ACHN (cell line): ENCODE measurements around the gene ISX.
"Not testable (repeated sequence)": the region's sequence is repeated elsewhere in the genome, so short reads cannot be mapped to it uniquely, and the experiment has no call there.

Experiments
- DNase-seq: peaks from one replicate; pipeline ENCODE4 v3.0.0-alpha.2; 2015
- in situ Hi-C: cut with HindIII; loops from 2 replicates; pipeline ENCODE4 v1.10.0; 2017; ENCODE audit warnings: low sequenced_read_pairs, low pct_ligation_motif_present, low pct_unique_long_range_greater_than_20kb

ISX gene

GRCh38 chr22:35050038-35050437, 15.9 kb upstream of the ISX start:
- DNase-seq = not testable (repeated sequence)

GRCh38 chr22:35051013-35051535, 14.9 kb upstream of the ISX start:
- no peak for DNase-seq
- in situ Hi-C loops = no loop called here

More at GRCh38 chr22:35050038-35050437, 15.9 kb upstream of the ISX start:
- in situ Hi-C loops = not testable (repeated sequence)

- DNase-seq = no peak
- in situ Hi-C loops = no loop called here
Observed at GRCh38 chr22:35051791-35052190, 14.2 kb upstream of the ISX start.

GRCh38 chr22:35053060-35053835, 12.7 kb upstream of the ISX start:
- no peak for DNase-seq
- in situ Hi-C loops = no loop called here

- in situ Hi-C loops = no loop called here
- DNase-seq = no peak
Observed at GRCh38 chr22:35054064-35054463, 11.9 kb upstream of the ISX start.

- no peak for DNase-seq
- in situ Hi-C loops = no loop called here
Observed at GRCh38 chr22:35056486-35056885, 9.5 kb upstream of the ISX start.

DNA sequence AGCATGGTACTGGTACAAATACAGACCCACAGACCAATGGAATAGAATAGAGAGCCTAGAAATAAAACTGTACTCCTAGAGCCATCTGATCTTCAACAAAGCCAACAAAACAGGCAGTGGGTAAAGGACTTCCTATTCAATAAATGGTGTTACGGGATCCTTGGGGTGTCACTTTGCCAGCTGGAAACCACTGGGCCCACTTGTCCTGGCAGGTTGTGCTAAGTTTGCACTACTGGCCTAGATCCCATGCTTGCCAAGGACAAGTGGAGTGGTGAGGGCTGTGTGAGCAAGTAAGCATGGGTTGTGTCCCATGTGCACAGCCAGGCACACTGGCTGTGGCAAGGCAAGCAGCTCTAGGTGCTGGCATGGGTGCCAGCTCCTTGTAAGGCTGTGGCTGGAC, 8.8 kb upstream of the ISX start:
- in situ Hi-C loops = no loop called here
- no peak for DNase-seq

DNA sequence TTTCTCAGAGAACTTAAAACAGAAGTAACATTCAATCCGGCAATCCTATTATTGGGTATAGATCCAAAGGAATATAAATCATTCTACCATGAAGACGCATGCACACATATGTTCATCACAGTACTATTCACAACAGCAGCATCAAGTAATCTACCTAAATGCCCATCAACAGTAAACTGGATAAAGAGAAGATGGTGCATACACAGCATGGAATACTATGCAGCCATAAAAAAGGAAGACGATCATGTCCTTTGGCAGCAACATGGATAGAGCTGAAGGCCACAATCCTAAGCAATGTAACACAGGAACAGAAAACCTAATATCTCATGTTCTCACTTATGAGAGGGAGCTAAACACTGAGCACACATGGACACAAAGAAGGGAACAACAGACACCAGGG, 6.3 kb upstream of the ISX start:
- DNase-seq = no peak
- in situ Hi-C loops = no loop called here

DNA sequence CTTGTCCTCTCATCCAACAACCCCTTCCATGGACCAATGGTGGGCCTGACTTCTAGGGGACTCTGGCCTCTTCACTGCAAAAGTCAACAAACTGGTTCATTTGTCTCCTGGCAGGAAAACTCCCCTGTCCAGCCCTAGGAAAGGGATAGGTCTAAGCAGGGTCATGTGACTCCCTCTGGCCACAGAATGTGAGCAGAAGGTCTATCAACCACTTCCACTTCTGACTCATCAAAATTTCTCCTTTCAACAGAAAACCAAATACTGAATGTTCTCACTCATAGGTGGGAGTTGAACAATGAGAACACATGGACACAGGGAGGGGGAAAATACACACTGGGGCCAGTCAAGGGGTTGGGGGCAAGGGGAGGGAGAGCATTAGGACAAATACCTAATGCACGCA, 1.3 kb upstream of the ISX start:
- in situ Hi-C loops = no loop called here
- DNase-seq = peak; percentile 34

DNA sequence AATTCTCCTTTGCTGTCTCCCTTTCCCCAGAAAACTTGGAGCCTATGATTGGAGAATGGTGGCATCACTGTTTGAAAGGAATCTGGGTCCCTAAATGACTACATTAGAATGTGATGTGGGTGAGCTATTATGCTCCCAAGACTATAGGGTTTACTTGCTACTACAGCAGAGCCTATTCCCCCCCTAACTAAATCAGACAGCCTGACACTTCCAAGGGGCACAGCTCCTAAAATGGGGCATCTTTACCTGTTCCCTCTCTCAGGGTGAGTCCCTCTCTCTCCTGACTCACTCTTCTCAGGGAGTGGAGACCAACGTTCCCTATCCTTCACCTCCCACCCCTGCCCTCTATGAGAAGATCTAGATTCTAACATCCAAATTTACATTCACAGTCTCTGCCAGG, 775 bp upstream of the ISX start:
- in situ Hi-C loops = no loop called here

DNA sequence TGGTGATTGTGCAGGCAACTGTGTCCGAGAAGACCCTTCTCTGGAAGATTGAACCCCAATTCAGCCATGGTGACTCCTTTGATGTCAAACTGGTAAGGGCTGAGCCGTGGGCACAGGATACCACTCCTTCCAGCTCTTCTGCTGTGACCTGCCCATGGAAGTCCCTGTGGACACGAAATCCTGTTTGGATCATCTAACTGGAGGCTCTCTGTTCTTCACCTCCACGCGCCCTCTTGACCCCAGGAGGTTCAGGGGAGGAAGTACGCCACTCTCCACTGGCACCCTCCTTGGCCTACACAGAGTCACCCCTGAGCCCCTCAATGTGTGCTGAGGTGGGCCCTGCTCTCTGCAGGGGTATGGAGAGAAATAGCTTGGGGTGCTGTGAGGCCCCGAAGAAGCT, 810 bp downstream of the ISX start:
- in situ Hi-C loops = no loop called here
- no peak for DNase-seq

More for the DNA sequence above, 775 bp upstream of the ISX start:
- no peak for DNase-seq

GRCh38 chr22:35069541-35069940, 3.6 kb downstream of the ISX start:
- in situ Hi-C loops = no loop called here
- DNase-seq = no peak

GRCh38 chr22:35070451-35071093, 4.6 kb downstream of the ISX start:
- in situ Hi-C loops = no loop called here
- DNase-seq = no peak

DNA sequence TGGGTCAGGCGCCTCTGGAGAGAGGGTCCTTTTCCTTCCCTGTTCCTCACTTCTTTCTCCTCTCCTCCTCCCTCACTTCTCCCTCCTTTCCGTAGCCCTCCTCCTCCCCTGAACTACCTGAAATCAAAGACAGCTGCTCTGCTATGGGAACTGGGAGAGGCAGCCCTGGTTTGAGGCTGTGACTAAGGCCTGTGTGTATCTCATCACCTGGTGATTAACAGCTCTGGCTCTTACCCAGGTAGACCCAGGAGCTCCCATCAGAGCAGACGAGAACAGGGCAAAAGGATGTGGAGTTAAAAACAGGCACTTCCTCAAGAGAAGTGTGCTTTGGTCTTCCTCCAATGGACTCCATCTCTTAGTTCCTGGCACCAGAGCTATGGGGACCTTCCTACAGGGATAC, 5.8 kb downstream of the ISX start:
- DNase-seq = no peak
- in situ Hi-C loops = no loop called here

DNA sequence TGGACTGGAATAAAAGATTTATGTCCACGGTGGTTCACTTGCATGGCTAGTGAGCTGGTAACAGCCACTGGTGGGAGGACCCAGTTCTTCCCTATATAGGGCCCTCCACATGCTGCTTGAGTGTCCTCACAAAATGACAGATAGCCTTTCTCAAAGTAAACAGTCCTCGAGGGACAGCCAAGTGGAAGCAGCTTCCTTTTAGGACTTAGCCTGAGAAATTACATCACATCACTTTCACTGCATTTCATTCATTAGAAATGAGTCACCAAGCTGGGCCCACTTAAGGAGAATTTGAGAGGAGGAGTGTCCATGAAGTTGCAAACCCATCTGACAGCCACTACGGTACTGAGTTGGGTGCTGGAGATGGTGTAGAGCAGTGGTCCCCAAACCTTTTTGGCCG, 7.0 kb downstream of the ISX start:
- DNase-seq = peak; percentile 54
- in situ Hi-C loops = no loop called here

DNA sequence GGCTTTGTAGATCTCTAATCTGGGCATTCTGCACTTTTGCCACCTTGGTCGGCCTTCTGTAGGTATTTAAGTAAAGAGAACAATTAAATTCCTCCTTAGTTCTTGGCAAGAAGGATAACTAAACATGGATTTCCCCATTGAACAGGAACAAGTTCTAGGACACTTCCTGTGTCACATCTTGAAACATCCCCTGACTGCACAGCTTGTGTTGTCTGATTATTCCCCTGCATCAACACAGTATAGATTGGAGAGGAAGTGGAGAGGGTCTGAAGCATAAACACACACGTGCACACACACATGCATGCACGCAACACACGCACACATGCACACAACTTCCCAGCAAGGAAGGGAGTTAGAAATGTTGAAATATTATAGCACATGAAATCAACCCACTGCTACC, 8.6 kb downstream of the ISX start:
- DNase-seq = no peak

GRCh38 chr22:35076630-35077029, 10.7 kb downstream of the ISX start:
- no peak for DNase-seq
- in situ Hi-C loops = no loop called here

More for the DNA sequence above, 8.6 kb downstream of the ISX start:
- in situ Hi-C loops = no loop called here

DNA sequence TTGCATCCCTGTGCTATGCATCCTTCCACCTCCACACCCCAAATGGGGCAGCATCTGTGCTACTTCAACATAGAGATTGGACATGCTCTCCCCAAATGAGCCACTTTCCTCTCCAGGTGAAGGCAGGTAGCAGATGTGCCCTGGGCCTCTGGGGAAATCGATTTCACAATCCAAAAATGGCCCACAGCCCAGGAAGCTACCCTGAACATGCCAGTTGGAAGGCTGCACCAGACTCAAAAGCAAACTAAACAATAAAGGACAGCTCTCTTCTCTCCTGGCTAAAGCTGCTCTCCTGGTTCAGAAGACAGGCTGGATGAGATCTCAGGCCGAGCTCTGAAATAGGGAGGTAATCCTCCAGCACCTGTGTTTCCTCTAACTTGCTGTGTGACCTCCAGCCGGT, 19.7 kb downstream of the ISX start:
- no peak for DNase-seq
- in situ Hi-C loops = no loop called here

GRCh38 chr22:35089139-35089538, 23.2 kb downstream of the ISX start:
- in situ Hi-C loops = no loop called here
- DNase-seq = no peak

DNA sequence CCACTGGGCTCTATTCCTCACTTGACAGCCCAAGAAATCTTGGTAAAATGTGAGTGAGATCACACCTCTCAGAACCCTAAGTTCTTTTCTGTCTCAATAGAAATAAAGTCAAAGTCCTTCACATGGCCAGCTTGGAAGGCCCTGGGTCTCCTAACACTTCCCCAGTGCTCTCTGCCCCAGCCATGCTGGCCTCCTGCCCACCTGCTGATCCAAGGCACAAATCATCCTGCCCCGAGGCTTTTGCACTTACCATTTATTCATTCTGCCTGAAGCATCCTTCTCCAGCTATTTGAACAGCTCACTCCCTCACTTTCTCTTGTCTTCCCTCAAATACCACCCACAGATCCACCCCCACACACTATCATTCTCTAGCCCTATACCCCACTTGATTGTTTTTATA, 26.4 kb downstream of the ISX start:
- no peak for DNase-seq
- in situ Hi-C loops = no loop called here
